CMK (cell line): ENCODE measurements around the gene DHX57.
"Not testable (repeated sequence)": the region's sequence is repeated elsewhere in the genome, so short reads cannot be mapped to it uniquely, and the experiment has no call there.

Experiments used
- DNase-seq: peaks from one replicate; pipeline ENCODE4 v3.0.0-alpha.2; 2010; ENCODE audit warnings: low read depth

Gene DHX57

DNA sequence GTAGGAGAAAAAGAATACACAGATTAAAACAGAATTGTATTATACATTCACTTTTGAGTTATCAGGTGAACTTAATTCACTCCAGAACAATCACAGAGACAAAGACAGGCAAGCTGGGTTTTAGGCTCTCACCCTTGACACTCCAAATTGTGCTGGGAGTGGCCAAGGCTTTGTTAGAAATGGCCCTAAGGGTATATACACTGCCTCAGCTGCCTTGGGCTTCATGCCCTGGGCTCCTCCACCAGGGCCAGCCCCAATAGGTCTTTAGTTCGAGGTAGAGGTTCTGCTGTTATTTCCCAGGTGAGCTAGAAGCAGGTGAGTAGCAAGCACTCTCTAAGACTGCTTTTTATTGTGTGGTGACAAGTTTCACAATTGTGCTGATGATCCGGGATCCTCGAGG lies 77.8 kb downstream of the DHX57 start:
- no peak for DNase-seq

DNA sequence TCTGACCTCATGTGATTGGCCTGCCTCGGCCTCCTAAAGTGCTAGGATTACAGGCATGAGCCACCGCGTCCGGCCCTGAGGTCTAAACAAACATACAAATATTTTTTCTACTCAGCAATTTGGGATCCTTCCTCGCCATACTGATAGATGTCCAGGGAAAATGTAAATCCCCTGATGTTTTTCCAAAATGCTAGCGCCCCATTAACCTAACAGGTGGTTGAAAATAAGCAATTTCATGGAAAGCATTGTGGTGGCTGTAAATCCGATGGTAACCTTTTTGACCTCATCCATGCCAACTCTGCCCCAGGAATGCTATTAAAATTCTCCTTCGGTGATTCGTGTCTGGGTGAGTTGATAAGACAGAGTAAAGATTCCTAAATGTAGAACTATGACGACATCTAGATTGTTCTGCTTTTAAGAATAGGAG lies 78.5 kb downstream of the DHX57 start:
- no peak for DNase-seq

DNA sequence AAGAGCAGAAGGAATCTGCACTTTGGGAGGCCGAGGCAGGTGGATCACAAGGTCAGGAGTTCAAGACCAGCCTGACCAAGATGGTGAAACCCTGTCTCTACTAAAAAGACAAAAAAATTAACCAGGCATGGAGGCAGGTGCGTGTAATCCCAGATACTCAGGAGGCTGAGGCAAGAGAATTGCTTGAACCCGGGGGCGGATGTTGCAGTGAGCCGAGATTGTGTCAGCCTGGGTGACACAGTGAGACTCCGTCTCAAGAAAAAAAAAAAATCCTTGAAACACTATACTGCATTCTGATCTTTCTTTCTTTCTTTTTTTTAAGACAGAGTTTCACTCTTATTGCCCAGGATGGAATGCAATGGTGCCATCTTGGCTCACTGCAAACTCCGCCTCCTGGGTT lies 80.7 kb downstream of the DHX57 start:
- not testable (repeated sequence) for DNase-seq

DNA sequence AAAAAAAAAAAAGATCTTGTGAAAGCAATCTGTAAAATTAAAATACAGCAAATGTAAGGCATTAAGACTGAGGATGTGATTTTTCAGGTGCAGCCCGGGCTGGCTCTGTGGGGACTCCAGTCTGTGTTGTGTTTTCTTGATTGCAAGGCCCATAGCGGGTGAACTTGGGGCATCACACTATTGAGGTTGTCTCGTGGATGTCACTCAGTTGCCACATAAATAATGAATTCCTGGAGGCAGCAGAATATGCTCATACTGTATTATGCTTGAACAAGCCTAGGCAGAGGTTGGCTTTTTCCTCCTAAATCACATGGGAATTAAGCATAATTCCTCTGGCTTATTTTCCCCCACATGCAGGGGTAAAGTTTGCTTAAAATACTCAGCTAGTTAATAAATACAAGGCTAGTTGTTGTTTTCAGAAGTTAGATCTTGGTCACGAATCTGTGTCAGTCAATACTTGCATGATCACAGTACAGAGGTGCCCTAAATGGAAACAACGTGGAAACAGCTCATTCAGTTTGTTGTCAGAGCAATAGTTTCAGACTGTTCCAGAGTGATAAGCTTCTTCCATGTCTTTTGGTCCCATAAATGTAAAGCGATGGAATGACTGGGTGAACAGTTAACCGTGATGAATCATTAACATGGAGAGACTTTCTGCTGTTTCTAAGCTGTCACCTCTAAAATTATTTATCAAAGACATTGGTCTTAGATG lies 81.3 kb downstream of the DHX57 start:
- no peak for DNase-seq

DNA sequence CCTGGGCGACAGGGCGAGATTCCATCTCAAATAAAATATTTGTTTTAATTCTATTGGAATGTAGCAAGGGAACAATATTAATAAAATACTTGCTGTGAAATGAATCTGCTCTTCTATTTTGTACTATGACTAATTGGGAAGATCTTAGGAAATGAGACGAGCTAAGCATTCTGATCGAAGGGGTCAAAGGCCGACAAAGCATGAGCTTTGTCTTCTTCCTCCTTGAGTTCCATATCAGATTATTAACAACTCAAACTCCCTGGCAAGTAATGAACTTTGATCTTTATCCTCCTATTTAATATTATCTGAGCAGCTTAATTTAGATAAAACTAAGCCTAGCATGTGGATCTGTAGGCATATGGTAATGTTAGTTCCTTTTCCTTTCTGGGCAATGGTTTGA lies 82.2 kb downstream of the DHX57 start:
- DNase-seq = no peak

DNA sequence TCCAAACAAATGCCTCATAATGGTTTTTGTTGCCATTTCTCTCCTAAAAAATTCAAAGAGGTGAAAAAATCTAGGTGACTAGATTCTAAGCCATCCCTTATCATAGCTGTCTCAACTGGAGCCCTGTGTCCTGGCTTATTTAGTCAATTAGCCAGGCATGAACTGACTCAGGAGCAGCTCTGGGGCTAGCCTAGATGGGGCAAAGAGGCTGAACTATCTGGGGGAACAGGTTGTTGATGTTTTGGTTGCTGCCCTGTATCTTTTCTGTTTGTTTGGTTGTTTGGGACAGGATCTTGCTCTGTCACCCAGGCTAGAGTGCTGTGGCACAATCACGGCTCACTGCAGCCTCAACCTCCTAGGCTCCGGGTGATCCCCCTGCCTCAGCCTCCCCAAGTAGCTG lies 83.0 kb downstream of the DHX57 start:
- no peak for DNase-seq

DNA sequence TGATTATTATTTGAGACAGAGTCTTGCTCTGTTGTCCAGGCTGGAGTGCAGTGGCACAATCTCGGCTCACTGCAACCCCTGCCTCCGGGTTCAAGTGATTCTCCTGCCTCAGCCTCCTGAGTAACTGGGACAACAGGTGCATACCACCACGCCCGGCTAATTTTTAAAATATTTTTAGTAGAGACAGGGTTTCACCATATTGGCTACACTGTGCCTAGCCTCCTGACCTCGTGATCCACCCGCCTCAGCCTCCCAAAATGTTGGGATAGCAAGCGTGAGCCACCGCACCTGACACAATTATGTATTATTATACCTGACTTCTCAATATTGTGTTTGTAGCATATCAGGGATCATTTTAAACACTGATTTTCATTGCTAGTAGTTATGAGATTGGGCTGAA lies 83.4 kb downstream of the DHX57 start:
- not testable (repeated sequence) for DNase-seq

DNA sequence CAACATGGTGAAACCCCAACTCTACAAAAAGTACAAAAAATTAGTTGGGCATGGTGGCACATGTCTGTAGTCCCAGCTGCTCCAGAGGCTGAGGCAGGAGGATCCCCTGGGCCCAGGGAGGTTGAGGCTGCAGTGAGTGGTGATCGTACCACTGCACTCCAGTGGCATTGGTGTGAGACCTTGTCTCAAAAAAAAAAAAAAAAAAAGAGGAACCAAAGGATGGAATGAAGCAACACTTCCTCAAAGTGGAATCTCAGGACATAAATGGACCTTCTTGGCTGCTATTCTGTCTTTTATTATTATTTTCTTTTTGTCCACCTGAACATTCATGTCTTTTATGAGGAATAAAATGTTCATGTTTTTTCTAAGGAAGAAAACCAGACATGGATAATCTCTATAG lies 84.0 kb downstream of the DHX57 start:
- DNase-seq = no peak

DNA sequence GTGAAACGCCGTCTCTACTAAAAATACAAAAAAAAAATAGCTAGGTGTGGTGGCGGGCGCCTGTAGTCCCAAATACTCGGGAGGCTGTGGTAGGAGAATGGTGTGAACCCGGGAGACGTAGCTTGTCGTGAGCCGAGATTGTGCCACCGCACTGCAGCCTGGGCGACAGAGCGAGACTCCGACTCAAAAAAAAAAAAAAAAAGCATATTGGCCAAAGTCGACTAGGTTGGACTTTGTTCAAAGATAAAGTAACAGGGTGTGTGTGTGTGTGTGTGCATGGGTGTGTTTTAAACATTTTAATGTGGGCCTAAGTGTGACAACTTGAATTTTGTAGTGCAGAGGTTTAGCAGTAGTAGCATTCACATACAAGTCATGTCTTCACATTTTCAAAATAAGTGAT lies 86.0 kb downstream of the DHX57 start:
- no peak for DNase-seq

DNA sequence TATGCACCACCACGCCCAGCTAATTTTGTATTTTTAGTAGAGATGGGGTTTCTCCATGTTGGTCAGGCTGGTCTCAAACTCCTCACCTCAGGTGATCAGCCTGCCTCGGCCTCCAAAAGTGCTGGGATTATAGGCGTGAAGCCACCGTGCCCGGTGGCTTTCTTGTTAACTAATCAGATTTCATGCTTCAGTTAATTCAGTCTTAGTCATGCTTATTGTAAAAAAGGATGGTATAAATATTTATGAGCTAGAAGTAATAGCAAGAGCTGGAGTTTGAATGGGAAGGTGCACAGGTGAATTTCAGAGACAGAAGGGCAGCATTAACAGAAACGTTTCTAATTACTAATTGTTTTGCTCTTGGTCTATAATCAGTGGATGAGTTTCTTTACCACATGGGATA lies 87.4 kb downstream of the DHX57 start:
- no peak for DNase-seq

DNA sequence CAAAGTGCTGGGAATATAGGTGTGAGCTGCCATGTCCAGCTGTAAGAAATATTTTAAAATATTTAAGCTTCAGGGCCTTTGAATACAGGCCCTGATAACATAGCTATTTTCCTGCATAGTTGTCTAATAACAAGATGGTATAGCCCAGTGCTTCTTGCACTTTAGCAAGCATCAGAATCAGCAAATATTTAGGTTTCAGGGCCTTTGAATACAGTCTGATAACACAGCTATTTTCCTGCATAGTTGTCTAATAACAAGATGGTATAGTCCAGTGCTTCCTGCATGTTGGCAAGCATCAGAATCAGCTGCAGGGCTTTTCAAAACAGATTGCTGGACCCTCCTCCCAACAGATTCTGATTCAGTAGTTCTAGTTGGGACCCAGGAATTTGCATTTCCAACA lies 92.1 kb downstream of the DHX57 start:
- DNase-seq = no peak

DNA sequence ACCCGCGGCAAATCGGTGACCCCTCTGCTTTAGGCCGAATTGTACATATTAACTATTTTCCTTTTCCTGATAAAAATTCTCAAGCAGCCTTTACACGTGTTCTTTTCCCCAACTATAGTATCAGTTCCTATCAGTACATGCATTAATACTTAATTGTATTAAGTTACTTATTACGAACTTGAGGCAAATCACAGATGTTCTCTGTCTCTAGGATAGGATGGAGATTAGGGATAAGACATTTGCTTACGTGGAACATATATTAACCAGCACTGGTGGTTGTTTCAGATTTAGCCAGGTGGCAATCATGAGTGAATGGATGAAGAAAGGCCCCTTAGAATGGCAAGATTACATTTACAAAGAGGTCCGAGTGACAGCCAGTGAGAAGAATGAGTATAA lies 97.0 kb downstream of the DHX57 start:
- DNase-seq = no peak

DNA sequence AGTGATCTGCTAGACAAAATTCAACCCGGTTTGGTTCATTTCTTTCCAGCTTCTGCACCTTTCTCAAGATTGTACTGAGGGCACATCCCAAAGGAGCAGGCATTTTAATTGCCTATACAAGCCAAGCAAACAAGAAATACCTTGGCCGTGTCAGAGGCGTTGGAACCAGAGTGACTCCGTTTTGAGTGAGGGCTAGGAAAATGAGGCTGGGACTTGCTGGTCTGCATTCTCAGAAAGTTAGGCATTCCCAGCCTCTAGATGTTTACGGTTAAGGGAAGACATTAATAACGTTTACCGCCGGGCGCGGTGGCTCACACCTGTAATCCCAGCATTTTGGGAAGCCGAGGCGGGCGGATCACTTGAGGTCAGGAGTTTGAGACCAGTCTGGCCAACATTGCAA lies 99.2 kb downstream of the DHX57 start:
- DNase-seq = no peak

DNA sequence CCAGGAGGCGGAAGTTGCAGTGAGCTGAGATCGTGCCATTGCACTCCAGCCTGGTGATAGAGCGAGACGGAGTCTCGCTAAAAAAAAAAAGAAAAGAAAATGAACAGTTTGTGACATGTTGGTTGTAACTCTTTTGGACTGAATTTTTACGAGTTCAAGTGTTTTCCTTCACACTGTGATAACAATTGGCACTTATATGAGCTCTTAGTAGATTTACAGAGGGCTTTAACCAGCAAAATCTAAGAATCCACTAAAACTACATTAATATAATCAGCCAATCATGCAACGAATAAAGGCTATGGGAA lies 99.9 kb downstream of the DHX57 start:
- DNase-seq = no peak

DNA sequence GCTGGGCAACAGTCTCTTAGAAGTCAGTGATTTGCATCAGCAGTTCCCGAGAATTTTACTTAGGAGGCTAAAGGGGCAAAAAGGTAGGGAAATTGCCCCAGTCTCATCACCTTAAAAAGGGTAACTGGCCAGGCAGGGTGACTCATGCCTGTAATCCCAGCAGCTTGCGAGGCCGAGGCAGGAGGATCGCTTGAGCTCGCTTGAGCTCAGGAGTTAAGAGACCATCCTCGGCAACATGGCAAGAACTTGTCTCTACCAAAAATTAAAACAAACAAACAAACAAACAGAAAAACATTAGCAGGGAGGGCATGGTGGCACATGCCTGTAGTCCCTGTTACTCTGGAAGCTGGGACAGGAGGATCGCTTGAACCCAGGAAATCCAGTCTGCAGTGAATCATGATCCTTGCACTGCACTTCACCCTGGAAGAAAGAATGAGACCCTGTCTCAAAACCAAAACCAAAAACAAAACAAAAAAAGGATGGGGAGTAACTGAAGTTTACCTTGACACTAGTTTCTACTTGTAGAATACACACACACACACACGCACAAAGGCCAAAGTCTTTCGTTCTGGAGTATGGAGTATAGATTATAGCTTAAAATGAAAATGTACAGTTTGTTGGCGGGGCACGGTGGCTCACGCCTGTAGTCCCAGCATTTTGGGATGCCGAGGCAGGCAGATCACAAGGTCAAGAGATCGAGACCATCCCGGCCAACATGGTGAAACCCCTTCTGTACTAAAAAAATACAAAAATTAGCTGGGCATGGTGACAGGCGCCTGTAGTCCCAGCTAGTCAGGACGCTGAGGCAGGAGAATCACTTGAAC lies 100.4 kb downstream of the DHX57 start:
- no peak for DNase-seq

DNA sequence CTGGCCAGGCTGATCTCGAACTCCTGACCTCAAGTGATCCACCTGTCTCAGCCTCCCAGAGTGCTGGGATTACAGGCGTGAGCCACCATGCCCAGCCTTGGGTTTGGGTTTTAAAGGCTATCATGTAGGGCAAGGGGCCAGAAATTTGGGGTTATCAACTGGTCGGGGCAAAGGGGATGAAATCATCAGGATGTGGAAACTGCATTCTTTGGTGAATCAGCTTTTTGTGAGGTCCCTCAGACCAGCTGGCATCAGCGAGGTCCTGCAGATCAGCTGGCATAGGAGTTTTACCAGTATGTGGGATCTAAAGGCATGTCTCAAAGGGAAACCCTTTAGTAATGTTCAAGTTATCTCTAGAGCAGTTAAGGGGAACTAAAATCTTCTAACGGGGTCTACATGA lies 104.1 kb downstream of the DHX57 start:
- DNase-seq = no peak

DNA sequence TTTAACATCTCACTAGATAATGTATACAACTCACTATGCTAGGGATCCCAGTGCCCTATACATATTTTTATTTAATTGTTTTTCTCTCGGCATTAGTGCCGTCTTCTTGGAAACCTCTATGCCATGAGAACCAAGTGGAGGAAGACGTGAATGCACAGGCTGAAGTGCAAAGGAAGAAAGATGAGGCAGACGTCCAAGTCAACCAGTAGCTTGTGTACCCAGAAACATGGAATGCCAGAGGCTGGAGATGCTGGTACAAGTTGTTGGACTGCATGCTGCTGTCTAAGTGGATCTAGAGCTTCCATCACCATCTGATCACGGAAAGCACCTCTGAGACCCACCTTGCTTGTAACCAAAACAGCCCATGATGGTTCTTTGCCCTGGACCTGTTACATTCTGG lies 110.2 kb downstream of the DHX57 start:
- no peak for DNase-seq

DNA sequence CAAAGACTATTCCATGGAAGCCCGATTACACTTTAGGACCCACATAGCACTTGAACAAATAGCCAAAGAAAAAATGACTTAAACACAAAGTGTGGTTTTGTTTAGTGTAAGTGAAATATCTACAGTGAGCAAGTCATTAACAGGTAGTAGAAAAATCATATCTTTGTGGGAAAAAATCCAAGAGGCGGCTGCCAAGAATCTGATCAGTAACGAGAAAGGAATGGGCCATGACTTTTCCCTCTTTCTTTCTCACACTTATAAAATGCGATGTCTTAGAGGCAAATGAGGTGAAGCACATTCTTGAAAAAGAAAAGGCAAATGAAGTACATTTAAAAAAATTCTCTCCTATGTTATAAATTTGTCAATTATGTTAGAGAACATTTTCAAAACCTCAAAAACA lies 110.6 kb downstream of the DHX57 start:
- DNase-seq = no peak

DNA sequence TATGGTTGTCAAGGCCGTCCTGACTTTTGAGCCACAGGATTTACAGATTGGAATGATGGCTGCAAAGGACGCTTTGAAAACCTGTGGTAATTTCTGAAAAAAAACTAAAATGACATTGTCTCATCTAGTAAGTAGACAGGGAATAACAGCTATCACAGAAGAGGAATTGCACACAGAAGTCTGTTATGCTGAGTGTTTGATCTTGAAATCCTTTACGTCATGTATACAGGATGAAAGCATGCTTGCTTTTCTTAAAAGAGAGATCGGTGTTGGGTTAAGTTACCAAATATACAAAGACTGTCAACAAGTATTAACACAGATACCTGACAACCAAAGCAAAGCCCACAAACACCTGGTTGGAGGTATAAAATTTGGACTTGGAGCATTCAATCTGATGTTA lies 112.0 kb downstream of the DHX57 start:
- DNase-seq = no peak

DNA sequence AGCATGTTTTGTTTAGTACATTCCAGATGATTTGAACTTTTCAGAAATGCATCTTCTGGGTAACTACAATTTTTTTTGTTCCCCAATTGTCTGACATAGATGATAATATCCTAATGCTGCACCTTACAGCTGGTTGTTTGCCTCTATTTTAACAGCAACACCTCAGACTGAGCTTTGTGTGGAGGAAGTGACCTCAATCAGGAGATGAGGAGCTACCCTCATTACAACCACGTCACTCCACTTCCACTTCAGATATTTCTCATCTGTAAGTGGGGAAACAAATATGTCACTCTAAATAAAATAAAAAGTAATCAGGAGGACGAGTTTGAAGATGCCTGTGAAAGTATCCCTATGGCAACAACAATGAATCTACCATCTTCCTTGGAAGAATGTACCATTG lies 112.5 kb downstream of the DHX57 start:
- DNase-seq = no peak

DNA sequence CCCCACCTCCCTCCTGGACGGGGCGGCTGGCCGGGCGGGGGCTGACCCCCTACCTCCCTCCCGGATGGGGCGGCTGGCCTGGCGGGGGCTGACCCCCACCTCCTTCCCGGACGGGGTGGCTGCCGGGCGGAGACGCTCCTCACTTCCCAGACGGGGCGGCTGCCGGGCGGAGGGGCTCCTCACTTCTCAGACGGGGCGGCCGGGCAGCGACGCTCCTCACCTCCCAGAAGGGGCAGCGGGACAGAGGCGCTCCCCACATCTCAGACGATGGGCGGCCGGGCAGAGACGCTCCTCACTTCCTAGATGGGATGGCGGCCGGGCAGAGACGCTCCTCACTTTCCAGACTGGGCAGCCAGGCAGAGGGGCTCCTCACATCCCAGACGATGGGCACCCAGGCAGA lies 119.8 kb downstream of the DHX57 start:
- not testable (repeated sequence) for DNase-seq

DNA sequence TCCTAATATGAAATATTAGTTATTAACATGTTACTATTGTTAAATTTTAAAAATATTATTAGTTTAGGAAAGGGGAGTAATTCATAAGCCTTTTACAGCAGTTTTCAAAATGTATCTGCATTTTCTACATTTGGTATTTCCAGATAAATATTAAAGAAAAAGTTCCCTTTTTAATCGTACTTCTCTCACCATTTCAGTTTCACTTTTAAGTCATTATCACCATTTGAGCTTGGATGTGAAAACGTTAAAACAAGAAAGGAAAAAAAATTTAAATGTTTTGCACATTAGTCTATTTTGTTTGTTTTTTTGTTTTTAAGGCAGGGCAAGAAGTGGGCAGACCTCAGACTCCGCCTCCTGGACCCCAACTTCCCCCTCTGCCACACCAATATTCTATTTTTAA lies 121.2 kb downstream of the DHX57 start:
- no peak for DNase-seq

DNA sequence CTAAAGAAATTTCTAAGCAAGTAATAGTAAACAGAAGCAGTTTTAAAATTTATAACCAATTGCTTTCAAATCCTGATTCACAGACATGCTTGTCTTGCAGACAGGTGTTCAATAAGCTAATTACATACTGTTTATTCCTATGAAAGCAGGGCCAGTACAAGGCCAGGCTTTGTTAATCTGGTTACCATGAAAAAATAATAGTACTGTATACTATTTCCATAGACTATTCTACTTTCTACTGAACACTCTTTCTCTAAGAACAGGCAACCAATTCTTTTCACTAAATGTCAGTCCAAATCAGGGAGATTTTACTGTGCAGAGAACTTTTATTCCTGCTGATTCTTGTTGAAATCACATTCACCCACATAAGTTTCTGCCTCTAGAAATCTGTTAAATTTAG lies 121.7 kb downstream of the DHX57 start:
- DNase-seq = no peak
